ENCODE measurements around the gene VPS18.
A peak's percentile ranks its signal among the peaks of the same experiment; 100 is the strongest.

The VPS18 gene

DNA sequence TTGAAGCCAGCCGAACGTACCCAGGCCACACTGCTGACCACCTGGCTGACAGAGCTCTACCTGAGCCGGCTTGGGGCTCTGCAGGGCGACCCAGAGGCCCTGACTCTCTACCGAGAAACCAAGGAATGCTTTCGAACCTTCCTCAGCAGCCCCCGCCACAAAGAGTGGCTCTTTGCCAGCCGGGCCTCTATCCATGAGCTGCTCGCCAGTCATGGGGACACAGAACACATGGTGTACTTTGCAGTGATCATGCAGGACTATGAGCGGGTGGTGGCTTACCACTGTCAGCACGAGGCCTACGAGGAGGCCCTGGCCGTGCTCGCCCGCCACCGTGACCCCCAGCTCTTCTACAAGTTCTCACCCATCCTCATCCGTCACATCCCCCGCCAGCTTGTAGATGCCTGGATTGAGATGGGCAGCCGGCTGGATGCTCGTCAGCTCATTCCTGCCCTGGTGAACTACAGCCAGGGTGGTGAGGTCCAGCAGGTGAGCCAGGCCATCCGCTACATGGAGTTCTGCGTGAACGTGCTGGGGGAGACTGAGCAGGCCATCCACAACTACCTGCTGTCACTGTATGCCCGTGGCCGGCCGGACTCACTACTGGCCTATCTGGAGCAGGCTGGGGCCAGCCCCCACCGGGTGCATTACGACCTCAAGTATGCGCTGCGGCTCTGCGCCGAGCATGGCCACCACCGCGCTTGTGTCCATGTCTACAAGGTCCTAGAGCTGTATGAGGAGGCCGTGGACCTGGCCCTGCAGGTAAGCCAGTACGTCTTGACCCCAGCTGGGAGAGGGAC, 6.2 kb downstream of the VPS18 start:
- DNase-seq (ENCODE audit: low spot score) (no peak), FAIRE-seq (no peak)

DNA sequence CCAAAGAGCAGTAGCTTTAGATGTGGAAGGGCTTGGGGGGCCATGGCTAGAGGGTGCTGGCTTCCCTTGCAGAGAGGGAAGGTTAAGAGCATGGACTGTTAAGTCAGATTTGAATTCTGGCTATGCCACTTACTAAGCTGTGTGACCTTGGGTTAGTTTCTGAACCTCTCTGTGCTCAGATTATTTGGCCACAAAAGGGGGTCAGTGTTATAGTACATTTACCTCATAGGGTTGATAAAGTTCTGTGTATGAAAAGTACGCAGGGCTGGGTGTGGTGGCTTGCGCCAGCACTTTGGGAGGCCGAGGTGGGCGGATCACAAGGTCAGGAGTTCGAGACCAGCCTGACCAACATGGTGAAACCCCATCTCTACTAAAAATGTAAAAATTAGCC, 6.8 kb downstream of the VPS18 start:
- no peak for DNase-seq (ENCODE audit: low spot score)
- no peak for FAIRE-seq

DNA sequence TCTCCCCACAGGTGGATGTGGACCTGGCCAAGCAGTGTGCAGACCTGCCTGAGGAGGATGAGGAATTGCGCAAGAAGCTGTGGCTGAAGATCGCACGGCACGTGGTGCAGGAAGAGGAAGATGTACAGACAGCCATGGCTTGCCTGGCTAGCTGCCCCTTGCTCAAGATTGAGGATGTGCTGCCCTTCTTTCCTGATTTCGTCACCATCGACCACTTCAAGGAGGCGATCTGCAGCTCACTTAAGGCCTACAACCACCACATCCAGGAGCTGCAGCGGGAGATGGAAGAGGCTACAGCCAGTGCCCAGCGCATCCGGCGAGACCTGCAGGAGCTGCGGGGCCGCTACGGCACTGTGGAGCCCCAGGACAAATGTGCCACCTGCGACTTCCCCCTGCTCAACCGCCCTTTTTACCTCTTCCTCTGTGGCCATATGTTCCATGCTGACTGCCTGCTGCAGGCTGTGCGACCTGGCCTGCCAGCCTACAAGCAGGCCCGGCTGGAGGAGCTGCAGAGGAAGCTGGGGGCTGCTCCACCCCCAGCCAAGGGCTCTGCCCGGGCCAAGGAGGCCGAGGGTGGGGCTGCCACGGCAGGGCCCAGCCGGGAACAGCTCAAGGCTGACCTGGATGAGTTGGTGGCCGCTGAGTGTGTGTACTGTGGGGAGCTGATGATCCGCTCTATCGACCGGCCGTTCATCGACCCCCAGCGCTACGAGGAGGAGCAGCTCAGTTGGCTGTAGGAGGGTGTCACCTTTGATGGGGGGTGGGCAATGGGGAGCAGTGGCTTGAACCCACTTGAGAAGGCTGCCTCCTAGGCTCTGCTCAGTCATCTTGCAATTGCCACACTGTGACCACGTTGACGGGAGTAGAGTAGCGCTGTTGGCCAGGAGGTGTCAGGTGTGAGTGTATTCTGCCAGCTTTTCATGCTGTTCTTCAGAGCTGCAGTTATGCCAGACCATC, 8.6 kb downstream of the VPS18 start:
- DNase-seq (ENCODE audit: low spot score) (no peak), FAIRE-seq (no peak)

DNA sequence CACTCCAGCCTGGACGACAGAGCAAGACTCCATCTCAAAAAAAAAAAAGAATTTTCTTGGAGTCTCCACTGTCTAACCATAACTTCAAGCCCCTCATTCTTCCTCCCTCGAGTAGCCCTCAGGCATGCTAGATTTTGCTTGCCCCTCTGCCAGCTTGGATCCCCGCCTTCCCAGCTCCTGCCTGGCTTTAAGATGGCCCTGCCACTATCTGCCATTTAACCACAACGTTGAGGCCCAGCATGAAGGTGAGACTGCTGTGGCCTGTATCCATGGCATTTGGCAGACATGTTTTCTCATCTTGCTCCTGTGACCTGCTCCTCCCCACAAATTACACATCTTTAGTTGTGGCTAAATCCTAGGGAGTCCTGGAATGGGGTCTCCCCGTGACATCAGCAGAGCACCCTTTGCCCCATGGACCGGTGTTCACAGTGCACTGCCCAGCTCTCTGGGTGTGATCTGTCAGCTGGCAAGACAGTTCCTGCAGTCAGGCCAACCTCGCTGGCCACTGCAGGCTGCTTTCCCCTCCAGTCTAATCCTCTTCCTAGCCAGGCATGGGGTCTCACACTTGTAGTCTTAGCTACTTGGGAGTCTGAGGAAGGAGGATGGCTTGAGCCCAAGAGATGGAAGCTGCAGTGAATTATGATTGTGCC, 10.4 kb downstream of the VPS18 start:
- FAIRE-seq (no peak), DNase-seq (ENCODE audit: low spot score) (no peak)

DNA sequence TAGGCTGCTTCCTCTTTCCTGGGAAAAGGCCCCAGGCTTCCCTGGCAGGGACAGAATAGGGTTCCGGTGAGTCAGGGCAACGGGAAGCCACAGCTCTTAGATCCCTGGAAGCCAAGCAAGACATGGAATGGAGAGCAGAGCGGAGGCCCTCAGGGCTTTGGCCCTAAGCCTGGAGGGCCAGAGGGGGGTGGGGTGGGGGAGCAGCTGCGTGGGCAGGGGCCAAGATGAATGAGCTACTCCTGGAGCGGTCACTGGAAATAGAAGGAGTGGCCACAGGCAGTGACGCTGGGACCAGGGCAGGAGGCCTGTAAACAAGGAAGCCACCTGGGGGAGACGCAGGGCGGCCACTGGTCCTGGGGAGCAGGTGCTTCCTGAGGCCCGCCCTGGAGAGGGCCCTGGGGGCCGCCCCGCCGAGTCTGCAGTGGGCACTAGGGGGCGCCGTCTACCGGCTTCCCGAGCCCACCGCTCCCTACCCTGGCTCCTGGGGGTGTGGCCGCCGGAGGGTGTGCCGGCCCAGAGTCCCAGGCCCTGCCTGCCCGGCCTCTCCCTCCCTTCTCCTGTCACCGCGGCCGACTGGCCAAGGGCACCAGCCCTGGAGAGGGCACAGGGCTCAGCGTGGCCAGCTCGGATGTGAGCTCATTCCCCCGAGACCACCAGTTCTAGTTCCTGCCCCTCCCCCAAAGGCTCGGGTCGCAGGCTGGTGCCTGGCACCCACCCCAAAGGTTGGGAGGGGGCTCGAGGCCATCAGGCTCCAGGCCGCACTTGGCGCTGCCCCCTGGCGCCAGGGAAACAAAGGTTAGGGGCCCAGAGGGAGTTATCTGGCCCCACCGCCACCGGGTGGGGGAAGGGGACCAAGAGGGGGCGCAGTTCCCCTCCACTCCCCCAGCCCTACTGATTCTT, 12.1 kb downstream of the VPS18 start:
- peak; percentile 80 for DNase-seq (ENCODE audit: low spot score)
- FAIRE-seq: peak; percentile 57

DNA sequence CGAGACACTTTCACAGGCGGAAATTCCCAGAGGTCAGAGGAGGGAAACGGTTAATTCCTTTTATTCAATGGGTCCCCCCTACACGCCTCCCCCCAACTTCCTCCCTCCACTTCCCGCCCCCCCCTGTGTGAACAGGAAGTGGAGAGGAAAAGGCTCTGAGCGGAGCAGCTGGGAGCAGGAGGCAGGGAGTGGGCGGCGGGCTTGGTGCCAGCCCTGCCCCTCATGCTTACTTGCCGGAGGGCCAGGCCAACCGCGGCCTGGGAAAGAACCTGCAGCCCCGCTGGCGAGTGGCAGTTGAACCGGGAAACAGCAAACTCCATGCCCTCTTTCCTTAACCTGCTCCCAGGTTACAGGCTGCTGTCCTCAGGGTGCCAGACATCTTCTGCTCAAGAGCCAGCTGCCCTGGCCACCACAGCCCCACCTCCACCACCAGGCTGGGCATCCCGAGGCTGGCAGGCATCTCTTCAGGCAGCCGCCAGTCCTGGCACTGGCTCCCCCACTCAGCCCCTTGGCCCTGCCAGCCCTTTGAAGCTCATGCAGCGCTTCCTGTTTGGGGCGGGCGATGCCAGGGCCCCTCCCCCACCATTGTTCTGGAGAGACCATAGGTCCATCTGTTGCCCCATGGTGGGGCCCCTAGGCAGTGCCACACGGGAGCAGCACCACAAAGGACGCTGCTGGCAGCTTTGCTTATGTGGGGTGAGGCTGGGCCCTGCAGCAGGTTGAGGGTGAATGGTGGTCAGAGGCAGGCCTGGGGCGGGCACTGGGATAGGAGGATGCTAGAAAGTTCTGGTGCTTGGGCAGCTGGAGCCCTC, 12.9 kb downstream of the VPS18 start:
- DNase-seq (ENCODE audit: low spot score) (no peak), FAIRE-seq (no peak)

DNA sequence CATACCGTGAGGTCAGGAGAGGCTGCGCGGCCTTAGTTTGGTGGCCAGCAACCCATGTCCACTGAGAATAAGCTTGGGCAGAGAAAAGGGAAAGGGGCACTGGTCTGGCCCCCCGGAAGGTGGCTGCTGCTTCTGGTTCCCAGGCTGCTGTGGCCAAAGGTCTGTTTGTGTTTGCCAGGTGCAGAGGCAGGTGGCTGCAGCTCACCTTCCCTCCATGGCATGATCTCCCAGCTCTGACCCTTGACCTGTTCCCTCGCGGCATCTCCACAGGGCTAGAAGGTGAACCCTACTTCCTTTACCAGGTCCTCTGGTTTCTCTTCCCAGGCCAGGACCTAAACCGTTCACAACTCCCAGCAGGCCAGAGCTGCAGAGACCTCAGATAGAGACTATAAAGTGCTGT, 13.8 kb downstream of the VPS18 start:
- no peak for DNase-seq (ENCODE audit: low spot score)
- FAIRE-seq: no peak

DNA sequence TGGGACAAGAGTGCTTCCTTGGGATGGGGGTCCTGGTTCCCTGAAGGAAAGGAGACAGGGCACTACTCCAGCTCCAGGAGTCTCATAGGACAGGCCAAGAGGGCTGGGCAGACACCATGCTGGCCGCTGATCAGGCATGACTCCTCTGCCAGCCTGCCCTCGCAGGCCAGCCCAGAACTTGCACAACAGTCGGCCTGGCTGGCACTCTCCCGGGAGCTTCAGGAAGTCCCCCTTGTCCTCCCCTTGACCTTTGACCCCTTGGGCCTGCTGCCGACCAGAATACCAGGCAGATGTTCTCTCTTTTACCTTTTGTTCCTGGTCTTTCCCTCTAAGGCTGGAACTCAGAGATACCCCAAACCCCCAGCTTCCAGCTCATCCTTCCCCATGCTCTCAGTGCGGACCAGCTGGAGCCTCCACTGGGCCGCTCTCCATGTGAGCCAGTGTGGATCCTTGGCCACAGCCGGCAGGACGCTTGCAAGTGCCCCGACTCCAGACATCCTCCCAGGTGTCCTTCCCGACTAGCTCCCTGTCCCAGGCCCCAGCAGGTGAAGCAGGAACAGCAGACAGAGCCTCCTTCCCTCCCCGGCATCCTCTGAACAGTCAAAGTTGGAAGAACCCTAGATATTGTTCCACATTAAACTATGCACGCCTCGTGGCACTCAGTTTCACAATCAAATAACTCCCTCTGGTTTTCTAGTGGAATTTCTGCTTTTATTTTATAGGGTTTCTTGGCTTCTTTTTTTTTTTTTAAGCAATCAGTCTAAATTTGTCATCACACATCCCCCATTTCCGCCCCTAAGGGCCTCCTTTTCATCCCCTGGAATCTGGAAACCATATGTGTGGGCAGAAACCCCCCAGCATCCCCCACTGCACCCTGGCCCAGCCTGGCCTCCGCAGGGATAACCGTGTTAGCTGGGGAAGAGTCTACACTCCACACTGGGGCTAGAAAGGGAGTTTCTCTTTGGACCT, 15.7 kb downstream of the VPS18 start:
- FAIRE-seq: no peak
- DNase-seq (ENCODE audit: low spot score): no peak

DNA sequence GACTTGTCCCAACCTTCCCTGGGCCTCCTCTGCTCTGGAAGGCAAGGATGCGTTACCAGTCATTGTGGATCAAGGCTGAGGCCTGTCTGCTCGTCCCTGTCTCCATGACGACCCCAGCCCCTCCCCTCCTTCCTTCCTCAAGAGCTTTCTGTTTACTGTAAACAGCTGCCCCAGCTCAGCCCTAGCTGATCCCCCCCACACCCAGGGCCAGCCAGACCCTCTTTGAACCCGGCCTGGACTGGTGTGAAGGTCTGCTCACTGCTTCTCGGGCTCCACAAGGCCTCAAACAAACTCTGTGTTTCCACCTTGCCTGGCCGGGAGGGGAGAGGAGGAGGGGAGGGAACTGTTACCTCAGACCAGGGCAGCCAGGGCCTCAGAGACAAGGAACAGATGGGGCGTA, 16.9 kb downstream of the VPS18 start:
- FAIRE-seq: no peak
- DNase-seq (ENCODE audit: low spot score): no peak

DNA sequence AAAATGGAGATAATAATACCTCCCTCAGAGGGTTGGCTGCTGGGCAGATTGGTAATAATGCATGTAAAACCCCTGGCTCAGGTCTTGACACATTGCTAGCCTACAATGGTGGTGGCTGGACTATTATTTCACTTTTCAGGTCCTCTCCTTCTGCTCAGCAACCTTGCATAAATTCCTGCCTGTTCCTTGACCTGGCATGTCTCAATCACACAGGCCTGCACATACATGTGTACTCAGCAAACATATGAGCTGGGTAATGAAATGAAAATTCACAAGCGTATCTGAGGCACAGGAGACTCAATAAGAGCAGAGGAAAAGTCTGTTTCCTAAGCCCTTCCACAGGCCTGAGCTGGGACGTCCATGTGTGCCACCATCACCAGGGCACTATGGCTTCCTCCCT, 17.4 kb downstream of the VPS18 start:
- FAIRE-seq: no peak
- DNase-seq (ENCODE audit: low spot score): no peak

DNA sequence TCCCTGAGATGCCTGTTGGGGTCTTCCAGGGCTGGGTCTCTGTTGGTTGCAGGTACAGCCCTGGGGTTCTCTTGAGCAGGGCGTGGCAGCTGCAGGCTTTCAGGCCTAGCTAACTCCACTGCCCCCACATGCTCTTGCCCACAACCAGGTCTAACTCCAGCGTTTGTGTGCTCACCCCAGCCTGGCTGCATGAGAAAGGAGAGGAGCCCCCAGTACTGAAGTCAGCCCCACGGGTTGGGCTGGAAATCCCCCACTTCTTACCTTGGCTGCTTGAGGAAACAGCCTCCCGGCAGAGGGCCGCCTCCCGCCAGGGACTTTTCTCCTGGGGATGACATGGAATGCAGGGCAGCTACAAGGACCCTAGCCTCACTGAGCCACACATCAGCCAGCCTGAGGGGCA, 18.2 kb downstream of the VPS18 start:
- no peak for DNase-seq (ENCODE audit: low spot score)
- FAIRE-seq: no peak

DNA sequence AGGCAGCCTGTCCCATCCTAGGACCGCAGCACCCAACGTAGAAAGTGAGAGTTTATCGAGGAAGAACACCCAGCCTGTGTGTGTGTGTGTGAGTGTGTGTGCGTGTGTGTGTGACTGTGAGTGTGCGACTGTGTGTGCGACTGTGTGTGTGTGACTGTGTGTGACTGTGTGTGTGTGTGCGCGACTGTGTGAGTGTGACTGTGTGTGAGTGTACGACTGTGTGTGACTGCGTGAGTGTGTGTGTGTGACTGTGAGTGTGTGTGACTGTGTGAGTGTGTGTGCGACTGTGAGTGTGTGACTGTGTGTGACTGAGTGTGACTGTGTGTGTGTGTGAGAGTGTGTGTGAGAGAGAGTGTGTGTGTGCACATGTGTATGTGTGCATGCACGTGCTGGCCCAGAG, 19.8 kb downstream of the VPS18 start:
- DNase-seq (ENCODE audit: low spot score) (no peak), FAIRE-seq (no peak)

DNA sequence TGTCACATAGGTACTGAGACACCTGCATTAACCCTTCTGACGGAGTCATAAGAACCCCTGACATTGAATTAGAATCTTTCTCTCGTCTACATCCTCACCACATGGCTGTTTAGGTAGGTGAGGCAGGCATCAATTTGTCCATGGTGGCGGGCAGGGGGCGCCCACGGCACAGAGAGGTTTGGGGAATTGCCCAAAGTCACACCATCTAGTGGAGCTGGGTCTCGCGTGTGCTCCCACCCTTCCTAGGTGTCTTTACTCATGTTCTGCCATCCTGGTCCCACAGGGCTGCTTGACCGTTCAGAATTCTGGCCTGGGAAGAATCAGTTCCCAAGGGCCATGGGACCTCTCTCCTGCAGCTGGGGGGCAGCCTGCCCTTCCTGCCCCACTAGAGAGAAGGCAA, 20.2 kb downstream of the VPS18 start:
- no peak for FAIRE-seq
- DNase-seq (ENCODE audit: low spot score): no peak

DNA sequence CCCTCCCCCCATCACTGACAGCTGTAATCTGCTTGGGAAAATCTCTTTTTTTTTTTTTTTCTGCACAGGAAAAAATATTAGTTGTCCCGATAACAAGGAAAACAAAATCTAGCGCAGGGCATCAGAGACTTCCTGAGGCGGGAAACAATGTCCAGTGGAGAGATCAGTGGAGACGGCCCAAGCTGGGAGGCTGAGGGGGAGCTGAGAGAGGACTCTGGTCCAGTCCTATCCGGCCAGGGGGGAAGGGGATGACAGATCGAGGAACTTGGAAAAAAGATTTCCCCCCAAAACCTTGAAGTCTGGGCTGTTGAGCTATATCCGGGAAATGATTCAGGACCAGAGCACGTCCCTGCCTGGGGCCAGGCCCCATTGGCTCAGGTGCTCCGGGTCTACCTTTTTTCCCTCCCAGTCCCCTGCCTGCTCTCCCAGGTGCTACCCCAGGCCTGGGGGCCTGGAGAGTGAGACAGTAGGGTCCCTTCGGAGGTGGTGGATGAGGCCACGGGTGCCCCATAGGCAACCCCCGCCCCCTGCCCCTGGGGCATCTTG, 20.9 kb downstream of the VPS18 start:
- FAIRE-seq: no peak
- DNase-seq (ENCODE audit: low spot score): no peak

DNA sequence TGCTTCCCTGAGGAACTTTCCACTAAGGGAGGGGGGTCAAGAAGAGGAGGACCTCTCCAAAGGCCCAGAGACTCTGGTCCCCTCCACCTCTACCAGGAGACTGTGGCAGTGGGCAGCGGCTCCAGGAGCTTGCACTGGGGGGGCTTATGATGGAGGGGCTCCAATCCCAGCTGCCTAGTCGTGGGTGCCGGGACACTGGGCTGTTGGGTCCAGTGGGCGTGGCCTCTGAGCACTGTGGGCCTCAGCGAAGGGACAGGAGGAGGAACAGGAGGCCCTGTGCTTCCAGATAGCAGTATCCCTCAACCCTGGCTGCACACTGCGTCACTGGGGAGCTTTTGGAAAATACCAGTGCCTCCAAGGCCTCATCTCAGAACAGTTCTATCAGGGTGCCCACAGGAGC, 21.4 kb downstream of the VPS18 start:
- FAIRE-seq (no peak), DNase-seq (ENCODE audit: low spot score) (no peak)

DNA sequence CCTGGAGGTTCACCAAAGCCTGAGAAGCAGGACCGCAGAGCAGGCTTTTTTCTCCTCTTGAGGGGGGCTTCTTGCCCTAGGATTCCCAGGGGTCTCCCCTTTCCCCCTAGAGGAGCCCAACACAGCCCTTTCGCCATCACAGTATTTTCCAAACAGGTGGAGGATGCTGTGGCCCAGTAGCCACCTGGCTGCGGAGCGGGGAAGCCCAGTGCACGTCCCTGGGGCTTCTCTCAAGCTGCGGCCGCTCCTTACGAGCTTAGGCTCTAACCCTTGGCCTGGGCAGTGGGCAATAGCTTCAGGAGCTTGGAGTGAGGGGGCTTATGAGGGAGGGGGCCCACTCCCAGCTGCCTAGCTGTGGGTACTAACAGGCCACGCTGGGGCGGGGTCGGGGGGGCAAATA, 23.3 kb downstream of the VPS18 start:
- FAIRE-seq: no peak
- no peak for DNase-seq (ENCODE audit: low spot score)

DNA sequence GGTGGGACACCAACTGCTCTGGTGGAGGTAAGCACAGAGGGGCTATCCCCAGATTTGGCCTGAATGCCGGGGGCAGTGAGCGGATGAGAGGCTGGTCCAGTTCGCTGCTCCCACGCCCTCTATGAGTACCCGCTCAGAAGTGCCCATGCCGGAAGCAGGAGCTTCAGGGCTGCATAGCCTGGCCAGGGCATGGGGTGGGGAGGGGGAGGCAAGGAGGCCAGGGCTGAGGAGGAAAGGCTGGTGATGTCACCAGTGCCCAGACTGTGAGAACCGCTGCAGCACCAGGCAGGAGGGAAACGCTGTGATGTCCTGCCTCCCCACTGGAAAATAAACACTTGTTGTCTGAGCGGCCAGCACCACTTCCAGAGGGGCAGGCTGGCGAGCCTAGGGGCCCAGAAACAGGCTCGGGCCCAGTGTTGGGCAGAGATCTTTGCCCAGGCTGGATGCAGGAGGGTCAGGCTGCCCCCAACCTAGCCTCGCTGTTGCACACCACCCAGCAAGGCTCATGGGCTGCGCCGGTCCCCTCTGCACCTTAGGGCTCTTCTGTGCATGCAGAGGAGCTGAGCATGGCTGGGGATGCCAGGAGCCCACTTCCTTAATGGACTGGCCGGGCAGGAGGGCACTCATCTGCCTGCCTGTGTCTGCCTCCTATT, 24.0 kb downstream of the VPS18 start:
- no peak for FAIRE-seq
- no peak for DNase-seq (ENCODE audit: low spot score)

DNA sequence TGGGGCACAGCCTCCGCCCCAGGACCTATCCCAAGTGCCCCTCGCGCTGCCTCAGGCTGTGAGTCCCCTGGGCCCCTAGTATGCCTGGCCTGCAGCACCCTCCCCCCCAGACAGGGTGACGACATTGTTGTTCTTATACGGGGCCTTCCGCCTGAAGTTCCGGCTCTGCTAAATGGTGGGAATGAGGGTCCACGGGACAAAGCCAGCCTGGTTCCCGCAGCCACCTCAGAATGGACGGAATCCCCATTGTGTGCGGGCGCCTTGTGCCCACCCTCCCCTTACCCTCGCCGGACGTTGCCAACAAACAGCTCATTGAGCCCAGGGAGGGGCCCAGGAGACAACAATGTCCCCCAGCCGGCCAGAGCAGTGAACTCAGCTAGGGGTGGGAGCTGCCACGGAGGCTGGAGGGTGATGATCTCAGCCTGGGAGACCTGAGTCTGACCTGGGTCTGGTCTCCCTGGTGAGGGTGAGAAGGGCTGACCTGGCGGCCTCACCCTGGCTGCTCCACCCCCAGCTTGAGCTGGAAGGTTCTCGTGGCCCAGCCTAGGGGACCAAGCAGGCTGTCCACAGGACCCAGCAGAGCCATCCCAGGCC, 24.6 kb downstream of the VPS18 start:
- DNase-seq (ENCODE audit: low spot score) (no peak), FAIRE-seq (no peak)
